ENCODE results near the gene NPTX1.

The NPTX1 gene

DNA sequence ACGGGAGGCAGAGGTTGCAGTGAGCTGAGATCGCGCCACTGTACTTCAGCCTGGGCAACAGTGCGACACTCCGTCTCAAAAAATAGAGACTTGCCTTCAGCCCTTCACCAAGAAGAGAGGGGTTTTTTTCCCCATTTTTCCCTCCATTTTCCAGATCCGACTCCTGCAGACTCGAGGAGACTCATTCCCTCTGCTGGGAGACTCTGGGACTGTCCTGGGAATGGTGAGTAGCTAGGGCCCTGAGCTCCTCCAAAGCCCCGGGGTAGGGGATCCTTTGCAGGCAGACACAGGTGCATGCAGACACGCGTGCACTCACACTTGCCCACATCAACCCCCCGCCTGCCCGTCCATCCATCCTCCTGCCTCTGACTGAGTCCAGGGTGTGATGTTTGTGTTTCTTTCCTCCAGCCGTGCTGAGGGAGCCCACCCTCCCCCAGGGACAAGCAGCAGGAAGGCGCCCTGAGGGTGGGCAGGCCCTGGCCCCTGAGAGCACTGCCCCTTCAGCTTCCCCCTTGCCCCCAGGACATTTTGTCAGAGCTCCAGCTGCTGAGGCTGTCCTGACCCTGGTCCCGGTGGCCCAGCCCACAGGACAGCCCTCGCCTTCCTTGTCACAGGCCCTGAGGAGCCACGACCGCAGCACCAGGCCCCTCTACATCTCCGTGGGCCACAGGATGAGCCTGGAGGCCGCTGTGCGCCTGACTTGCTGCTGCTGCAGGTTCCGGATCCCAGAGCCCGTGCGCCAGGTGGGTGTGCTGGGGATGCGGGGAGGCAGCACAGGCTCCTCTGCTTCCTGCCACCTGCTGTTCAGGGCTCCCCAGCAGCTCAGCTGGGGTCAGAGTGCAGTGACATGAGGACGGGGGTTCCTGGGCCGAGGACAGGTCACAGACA is 51.3 kb downstream of the NPTX1 start:
- DNase-seq (ENCODE audit: extremely low read depth, low read depth), result no peak
- TF ChIP-seq, protein P1, sequence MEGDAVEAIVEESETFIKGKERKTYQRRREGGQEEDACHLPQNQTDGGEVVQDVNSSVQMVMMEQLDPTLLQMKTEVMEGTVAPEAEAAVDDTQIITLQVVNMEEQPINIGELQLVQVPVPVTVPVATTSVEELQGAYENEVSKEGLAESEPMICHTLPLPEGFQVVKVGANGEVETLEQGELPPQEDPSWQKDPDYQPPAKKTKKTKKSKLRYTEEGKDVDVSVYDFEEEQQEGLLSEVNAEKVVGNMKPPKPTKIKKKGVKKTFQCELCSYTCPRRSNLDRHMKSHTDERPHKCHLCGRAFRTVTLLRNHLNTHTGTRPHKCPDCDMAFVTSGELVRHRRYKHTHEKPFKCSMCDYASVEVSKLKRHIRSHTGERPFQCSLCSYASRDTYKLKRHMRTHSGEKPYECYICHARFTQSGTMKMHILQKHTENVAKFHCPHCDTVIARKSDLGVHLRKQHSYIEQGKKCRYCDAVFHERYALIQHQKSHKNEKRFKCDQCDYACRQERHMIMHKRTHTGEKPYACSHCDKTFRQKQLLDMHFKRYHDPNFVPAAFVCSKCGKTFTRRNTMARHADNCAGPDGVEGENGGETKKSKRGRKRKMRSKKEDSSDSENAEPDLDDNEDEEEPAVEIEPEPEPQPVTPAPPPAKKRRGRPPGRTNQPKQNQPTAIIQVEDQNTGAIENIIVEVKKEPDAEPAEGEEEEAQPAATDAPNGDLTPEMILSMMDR (IDR thresholded peaks at IDR 0.05; ENCODE audit: low read depth, low read length, missing control alignments), result no peak

DNA sequence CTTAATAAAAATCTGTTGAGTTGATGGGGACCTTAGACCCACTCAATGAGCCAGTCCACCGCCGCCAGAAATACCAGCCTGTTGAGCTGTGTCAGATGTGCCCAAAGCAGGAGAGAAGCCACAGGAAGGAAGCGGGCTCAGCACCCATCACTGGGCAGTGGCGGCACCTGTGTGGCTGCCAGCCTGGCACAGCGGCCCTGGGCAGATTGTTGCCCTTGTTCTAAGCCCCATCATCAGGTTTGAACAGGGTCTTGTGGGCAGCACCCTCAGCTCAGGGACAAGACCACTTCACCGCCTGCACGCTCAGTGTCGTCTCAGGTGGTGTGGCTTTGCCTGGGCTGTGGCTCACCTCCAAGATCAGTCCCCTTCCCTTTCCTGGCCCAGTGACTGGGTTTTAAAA is 52.1 kb downstream of the NPTX1 start:
- TF ChIP-seq, protein P1 (IDR thresholded peaks at IDR 0.05; ENCODE audit: low read depth, low read length, missing control alignments), result no peak
- DNase-seq (ENCODE audit: extremely low read depth, low read depth), result no peak
- no peak overlapping the region for H3K4me3 ChIP-seq (replicated peaks; ENCODE audit: low read depth, low read length)

More for the DNA sequence above, 51.3 kb downstream of the NPTX1 start:
- H3K4me3 ChIP-seq (replicated peaks; ENCODE audit: low read depth, low read length), result no peak overlapping the region

DNA sequence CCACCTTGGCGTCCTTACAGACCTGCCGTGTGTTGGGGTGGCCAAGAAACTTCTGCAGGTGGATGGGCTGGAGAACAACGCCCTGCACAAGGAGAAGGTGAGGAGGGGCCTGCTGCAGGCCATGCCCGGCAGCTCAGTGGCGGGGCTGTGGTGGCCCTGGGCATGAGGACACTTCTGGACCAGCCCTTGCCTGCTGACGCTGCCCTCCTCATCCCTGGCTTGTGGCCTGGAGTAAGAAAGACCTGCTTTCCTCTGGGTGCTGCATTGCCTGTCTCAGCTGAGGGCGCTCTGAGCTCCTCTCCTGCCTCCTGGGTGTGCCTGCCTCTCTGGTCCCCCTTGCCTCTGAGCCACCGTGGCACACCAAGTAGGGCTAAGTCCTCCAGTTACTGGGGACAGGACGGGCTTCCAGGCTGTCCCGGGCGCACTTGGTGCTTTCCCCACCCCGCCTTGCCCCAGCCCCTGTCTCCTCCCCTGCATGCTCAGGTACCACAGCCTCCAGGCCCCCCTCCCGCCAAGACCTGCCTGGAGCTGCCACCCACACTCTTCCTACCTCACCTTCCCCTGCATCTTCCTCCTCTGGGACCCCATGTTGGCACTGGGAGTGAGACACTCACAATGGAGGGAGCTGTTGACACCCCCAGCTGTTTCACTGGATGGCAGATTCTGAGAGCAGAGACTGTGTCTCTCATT is 52.7 kb downstream of the NPTX1 start:
- TF ChIP-seq, protein P1 (IDR thresholded peaks at IDR 0.05; ENCODE audit: low read depth, low read length, missing control alignments), result no peak
- no peak overlapping the region for H3K4me3 ChIP-seq (replicated peaks; ENCODE audit: low read depth, low read length)
- DNase-seq (ENCODE audit: extremely low read depth, low read depth), result no peak

DNA sequence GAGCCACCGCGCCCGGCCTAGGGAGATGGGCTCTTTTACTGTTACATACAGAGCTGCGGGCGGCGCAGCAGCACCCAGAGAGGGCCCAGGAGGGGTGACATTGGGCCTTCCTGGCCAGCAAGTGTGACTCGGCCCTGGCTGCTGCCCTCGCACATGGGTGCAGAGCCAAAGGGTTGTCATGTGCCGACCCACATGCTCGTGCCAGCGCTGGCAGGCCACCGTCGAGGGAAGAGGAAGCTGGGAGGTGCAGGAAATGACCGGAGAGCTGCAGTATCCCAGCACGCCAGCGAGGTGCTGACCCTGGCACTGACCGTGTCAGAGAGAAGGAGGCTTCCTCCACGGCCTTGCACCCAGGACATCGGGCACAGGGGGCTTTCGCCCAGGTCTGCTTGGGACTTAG is 53.4 kb downstream of the NPTX1 start:
- TF ChIP-seq, protein P1 (IDR thresholded peaks at IDR 0.05; ENCODE audit: low read depth, low read length, missing control alignments), result no peak
- no peak for DNase-seq (ENCODE audit: extremely low read depth, low read depth)

DNA sequence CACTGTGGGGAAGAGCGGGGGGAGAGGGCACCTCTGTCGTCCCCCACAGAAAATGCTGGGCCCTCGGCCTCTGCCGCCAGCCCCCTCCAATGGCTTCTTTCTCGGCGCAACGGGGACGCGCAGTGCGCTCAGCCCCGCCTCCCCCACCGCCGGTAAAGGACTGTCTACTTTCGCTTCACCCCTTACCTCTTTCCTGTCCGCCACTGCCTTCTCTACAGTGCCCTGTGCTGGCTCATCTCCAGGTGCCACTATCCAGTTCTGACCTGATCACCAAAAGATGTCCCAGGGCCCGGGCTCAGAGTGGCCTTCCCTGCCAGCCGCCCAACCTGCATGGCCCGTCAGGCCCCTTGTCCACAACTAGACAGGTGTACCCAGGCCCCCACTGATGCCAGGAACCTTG is 54.1 kb downstream of the NPTX1 start:
- no peak for DNase-seq (ENCODE audit: extremely low read depth, low read depth)
- no peak overlapping the region for H3K4me3 ChIP-seq (replicated peaks; ENCODE audit: low read depth, low read length)
- TF ChIP-seq, protein P1 (IDR thresholded peaks at IDR 0.05; ENCODE audit: low read depth, low read length, missing control alignments), result no peak

More for the DNA sequence above, 53.4 kb downstream of the NPTX1 start:
- no peak overlapping the region for H3K4me3 ChIP-seq (replicated peaks; ENCODE audit: low read depth, low read length)

DNA sequence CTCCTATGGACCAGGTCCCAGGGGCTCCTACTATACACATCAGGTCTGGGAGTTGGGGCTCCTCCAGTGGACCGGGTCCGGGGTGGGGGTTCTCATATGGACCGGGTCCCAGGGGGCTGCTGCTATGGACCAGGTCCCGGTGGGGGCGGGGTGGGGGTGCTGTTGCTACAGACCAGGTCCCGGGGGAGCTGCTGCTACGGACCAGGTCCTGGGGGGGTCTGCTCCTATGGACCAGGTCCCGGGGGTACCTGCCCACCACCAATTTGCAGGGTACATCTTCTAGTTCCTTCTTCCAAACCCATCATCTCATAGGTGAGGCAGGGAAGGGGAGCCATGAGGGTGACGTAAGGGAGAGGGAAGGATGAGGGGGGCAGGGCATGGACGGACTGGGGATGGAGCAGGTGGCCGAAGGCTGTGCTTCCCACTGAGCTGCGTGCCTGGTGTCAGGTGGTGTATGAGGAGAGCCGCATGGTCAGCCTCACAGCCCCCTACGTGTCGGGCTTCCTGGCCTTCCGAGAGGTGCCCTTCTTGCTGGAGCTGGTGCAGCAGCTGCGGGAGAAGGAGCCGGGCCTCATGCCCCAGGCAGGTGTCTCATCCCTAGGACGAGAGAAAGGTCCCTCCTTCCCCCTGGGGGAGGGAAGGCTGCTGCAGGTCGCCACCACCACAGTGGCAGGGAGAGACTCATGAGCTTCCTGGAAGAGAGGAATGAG is 54.9 kb downstream of the NPTX1 start:
- no peak for DNase-seq (ENCODE audit: extremely low read depth, low read depth)
- no peak overlapping the region for H3K4me3 ChIP-seq (replicated peaks; ENCODE audit: low read depth, low read length)
- TF ChIP-seq, protein P1 (IDR thresholded peaks at IDR 0.05; ENCODE audit: low read depth, low read length, missing control alignments), result no peak
